ENCODE measurements around the gene RBM23.
A peak's percentile ranks its signal among the peaks of the same experiment; 100 is the strongest.

The RBM23 gene

GRCh38 chr14:22906073-22906472, 12.9 kb downstream of the RBM23 start:
- H3K36me3 Mint-ChIP-seq: peaks cover 58% of the 10 kb centered on the region
- no peak for DNase-seq
- no peaks in the 10 kb centered on the region for H3K27me3 Mint-ChIP-seq
- CTCF ChIA-PET: interaction anchor here (1.6 kb wide), 1 partner anchor 33 kb away, joined by 4 read pairs; no protein-coding TSS in a partner anchor
- peaks cover 14% of the 10 kb centered on the region for H3K4me1 Mint-ChIP-seq
- no peak overlapping the region for H3K4me3 Mint-ChIP-seq
- H3K27ac Mint-ChIP-seq: no peak overlapping the region
- H3K9me3 Mint-ChIP-seq: no peaks in the 10 kb centered on the region

DNA sequence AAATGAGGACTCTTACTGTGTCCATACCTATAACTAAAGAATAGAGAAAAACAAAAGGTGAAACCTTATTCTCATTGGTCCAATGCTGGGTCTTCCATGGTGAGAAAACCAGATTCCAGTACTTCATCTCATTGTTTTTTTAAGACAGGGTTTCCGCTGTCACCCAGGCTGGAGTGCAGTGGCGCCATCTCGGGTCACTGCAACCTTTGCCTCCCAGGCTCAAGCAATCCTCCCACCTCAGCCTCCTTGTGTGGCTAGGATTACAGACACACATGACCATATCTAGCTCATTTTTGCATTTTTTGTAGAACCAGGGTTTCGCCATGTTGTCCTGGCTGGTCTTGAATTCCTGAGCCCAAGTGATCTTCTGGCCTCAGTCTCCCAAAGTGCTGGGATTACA, 13.3 kb downstream of the RBM23 start:
- H3K27me3 Mint-ChIP-seq: no peaks in the 10 kb centered on the region
- H3K9me3 Mint-ChIP-seq: no peaks in the 10 kb centered on the region
- H3K36me3 Mint-ChIP-seq: peaks cover 58% of the 10 kb centered on the region
- H3K4me1 Mint-ChIP-seq: peaks cover 19% of the 10 kb centered on the region
- CTCF ChIA-PET: interaction anchor here (1.6 kb wide), 1 partner anchor 33 kb away, joined by 4 read pairs; no protein-coding TSS in a partner anchor
- no peak for DNase-seq
- H3K4me3 Mint-ChIP-seq: no peak overlapping the region
- H3K27ac Mint-ChIP-seq: no peak overlapping the region

DNA sequence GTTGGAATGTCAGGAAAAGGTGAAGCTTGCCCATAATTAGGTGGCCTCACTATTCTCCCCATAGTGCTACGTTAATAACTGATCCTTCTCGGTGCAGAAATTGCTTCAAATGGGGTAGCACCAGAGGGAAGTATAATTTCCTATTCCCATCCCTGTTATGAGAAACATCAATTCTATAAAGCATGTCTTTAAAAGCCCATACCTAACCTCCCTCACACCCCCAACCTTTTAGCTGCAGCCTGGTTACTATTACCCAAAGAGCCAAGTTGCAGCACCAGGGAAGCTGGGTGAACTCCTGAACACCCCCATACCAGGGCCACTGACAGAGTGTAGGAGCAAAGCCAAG, 15.2 kb downstream of the RBM23 start:
- Mint-ChIP-seq H3K9me3 (no peaks in the 10 kb centered on the region), H3K27ac (no peak overlapping the region)

DNA sequence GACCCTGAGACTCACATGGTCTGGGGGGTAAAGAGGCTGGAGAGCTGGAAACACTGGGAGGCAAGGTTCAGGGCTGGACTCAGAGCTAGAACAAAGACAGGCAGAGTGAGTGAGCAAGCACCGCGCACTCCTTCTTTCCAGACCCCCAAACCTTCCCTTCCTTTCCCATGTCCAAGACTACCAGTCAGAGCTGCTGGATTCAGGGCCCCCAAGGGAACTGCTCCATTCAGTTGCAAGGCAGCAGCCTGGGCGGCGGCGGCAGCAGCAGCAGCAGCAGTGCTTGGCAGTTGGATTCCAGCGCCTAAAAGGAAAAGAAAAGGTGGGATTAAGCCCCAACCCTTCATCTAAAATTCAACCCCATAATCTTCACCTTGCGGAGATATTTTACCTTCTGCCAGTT, 17.1 kb downstream of the RBM23 start:
- CTCF ChIA-PET: interaction anchor here (0.8 to 6.9 kb wide), 9 partner anchors 9 to 332 kb away, joined by 3 to 55 read pairs (median 6); partner anchors contain the start of gene LRP10
- Mint-ChIP-seq H3K9me3 (no peaks in the 10 kb centered on the region), H3K4me3 (no peak overlapping the region), H3K27me3 (no peaks in the 10 kb centered on the region), H3K4me1 (peaks cover 19% of the 10 kb centered on the region), H3K36me3 (peaks cover 54% of the 10 kb centered on the region), H3K27ac (no peak overlapping the region)
- DNase-seq: no peak

More for the DNA sequence above, 15.2 kb downstream of the RBM23 start:
- no peak for DNase-seq
- peaks cover 52% of the 10 kb centered on the region for H3K36me3 Mint-ChIP-seq
- no peak overlapping the region for H3K4me3 Mint-ChIP-seq
- peaks cover 17% of the 10 kb centered on the region for H3K4me1 Mint-ChIP-seq
- CTCF ChIA-PET: interaction anchor here (1.1 to 6.9 kb wide), 2 partner anchors 13 to 50 kb away, joined by 3 to 51 read pairs; no protein-coding TSS in a partner anchor
- no peaks in the 10 kb centered on the region for H3K27me3 Mint-ChIP-seq

- no peak overlapping the region for H3K27ac Mint-ChIP-seq
Observed at GRCh38 chr14:22900081-22900799, 18.7 kb downstream of the RBM23 start.

GRCh38 chr14:22898302-22899090, 20.5 kb downstream of the RBM23 start:
- Mint-ChIP-seq H3K4me3 (no peak overlapping the region), H3K27ac (no peak overlapping the region), H3K9me3 (no peaks in the 10 kb centered on the region), H3K36me3 (peaks cover 27% of the 10 kb centered on the region), H3K4me1 (peaks cover 19% of the 10 kb centered on the region), H3K27me3 (no peaks in the 10 kb centered on the region)
- CTCF ChIA-PET: interaction anchor here (1.2 to 6.9 kb wide), 7 partner anchors 11 to 328 kb away, joined by 5 to 55 read pairs (median 16); partner anchors contain the start of genes LRP10 and REM2
- DNase-seq: no peak

More at GRCh38 chr14:22900081-22900799, 18.7 kb downstream of the RBM23 start:
- H3K4me3 Mint-ChIP-seq: no peak overlapping the region
- DNase-seq: peak; percentile 65
- H3K9me3 Mint-ChIP-seq: no peaks in the 10 kb centered on the region
- no peaks in the 10 kb centered on the region for H3K27me3 Mint-ChIP-seq
- H3K4me1 Mint-ChIP-seq: peaks cover 19% of the 10 kb centered on the region
- H3K36me3 Mint-ChIP-seq: peaks cover 42% of the 10 kb centered on the region
- CTCF ChIA-PET: interaction anchor here (0.7 to 6.9 kb wide), 14 partner anchors 10 to 330 kb away, joined by 3 to 55 read pairs (median 8); partner anchors contain the start of genes LRP10 and REM2

DNA sequence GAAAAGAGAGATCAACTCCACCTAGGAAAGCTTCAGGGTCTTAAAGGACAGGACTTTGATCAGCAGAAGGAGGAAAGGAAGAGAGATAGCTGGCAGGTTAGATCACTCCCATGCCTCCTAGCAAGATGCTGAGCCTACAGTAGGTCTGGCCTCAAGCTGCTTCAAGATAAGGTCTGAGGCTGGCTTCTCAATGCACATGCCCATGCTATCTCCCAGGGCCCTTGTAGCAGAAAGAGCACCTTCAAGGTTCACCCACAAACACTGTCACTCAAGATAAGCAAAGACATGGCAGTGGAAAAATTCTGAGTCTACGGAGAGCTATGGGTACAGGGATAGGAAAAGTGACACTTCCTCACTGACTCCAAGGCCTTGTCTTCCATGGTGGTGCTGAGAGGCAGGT, 21.6 kb downstream of the RBM23 start:
- CTCF ChIA-PET: interaction anchor here (1.0 to 6.9 kb wide), 5 partner anchors 11 to 327 kb away, joined by 3 to 51 read pairs (median 5); partner anchors contain the start of gene LRP10
- no peak for DNase-seq
- H3K4me3 Mint-ChIP-seq: no peak overlapping the region
- peaks cover 19% of the 10 kb centered on the region for H3K4me1 Mint-ChIP-seq
- H3K27ac Mint-ChIP-seq: no peak overlapping the region
- no peaks in the 10 kb centered on the region for H3K27me3 Mint-ChIP-seq
- H3K9me3 Mint-ChIP-seq: no peaks in the 10 kb centered on the region
- peaks cover 25% of the 10 kb centered on the region for H3K36me3 Mint-ChIP-seq

DNA sequence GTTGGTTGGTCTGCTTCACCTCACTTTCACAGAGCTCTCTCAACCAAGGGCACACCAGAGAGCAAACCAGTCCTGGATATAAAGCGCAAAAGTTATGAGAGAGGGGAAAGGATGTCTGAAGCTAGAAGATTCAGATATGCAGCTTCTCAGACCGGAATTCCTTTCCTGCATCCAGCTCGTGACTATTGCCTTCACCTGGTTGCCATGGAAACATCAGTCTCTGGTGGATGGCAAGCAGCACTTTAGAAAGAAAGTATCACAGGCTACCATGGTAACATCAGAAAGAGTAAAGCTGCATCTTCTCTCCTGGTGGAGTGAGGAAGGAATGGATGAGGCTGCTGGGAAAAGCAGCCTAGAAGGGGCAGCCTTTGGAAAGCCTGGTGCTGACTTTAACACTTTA, 22.2 kb downstream of the RBM23 start:
- Mint-ChIP-seq H3K36me3 (peaks cover 21% of the 10 kb centered on the region), H3K27me3 (no peaks in the 10 kb centered on the region), H3K9me3 (no peaks in the 10 kb centered on the region), H3K4me1 (peaks cover 16% of the 10 kb centered on the region), H3K4me3 (no peak overlapping the region), H3K27ac (no peak overlapping the region)
- CTCF ChIA-PET: interaction anchor here (0.6 to 2.7 kb wide), 7 partner anchors 10 to 326 kb away, joined by 3 to 20 read pairs (median 3); partner anchors contain the start of gene LRP10
- no peak for DNase-seq

- Mint-ChIP-seq H3K27ac (no peak overlapping the region), H3K9me3 (no peaks in the 10 kb centered on the region), H3K4me3 (no peak overlapping the region), H3K27me3 (no peaks in the 10 kb centered on the region), H3K36me3 (peaks cover 17% of the 10 kb centered on the region), H3K4me1 (peaks cover 13% of the 10 kb centered on the region)
- no peak for DNase-seq
- CTCF ChIA-PET: interaction anchor here (0.6 to 2.7 kb wide), 7 partner anchors 10 to 326 kb away, joined by 3 to 20 read pairs (median 3); partner anchors contain the start of gene LRP10
Observed at GRCh38 chr14:22896356-22896755, 22.6 kb downstream of the RBM23 start.

GRCh38 chr14:22895402-22895801, 23.5 kb downstream of the RBM23 start:
- H3K27ac Mint-ChIP-seq: no peak overlapping the region
- peaks cover 9% of the 10 kb centered on the region for H3K36me3 Mint-ChIP-seq
- no peaks in the 10 kb centered on the region for H3K9me3 Mint-ChIP-seq
- no peak overlapping the region for H3K4me3 Mint-ChIP-seq
- CTCF ChIA-PET: interaction anchor here (0.7 to 2.7 kb wide), 4 partner anchors 9 to 76 kb away, joined by 3 to 20 read pairs (median 6); partner anchors contain the start of gene LRP10
- no peaks in the 10 kb centered on the region for H3K27me3 Mint-ChIP-seq
- DNase-seq: no peak
- peaks cover 6% of the 10 kb centered on the region for H3K4me1 Mint-ChIP-seq

DNA sequence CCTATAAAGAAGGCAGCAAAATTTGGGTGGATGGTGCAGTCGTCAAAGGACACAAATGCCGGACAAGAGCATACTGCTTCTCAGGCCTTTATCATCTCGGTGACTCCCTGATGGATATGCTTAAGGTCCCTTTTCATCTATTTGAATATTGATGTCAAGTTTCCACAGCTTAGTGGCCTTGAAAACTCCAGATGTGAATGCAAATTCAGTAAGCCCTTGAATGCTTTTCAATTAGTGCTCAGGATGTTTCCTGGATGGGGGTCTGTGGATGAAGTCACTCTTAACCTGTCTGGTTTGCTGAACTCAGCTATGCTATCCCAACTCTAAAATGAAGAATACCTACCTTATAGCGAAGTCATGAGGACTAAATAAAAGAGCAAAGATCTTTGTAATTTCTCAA, 25.2 kb downstream of the RBM23 start:
- DNase-seq: no peak
- Mint-ChIP-seq H3K36me3 (peaks cover 10% of the 10 kb centered on the region), H3K4me1 (peaks cover 18% of the 10 kb centered on the region), H3K27ac (no peak overlapping the region), H3K27me3 (no peaks in the 10 kb centered on the region), H3K4me3 (no peak overlapping the region), H3K9me3 (no peaks in the 10 kb centered on the region)
- CTCF ChIA-PET: interaction anchor here (0.8 to 1.3 kb wide), 3 partner anchors 21 to 71 kb away, joined by 3 to 5 read pairs (median 3); no protein-coding TSS in a partner anchor

GRCh38 chr14:22892488-22892887, 26.5 kb downstream of the RBM23 start:
- Mint-ChIP-seq H3K27me3 (no peaks in the 10 kb centered on the region), H3K27ac (peak overlapping the region; percentile 69), H3K36me3 (peaks cover 5% of the 10 kb centered on the region), H3K9me3 (no peaks in the 10 kb centered on the region), H3K4me1 (peaks cover 27% of the 10 kb centered on the region), H3K4me3 (no peak overlapping the region)
- CTCF ChIA-PET: no interaction called here
- no peak for DNase-seq

DNA sequence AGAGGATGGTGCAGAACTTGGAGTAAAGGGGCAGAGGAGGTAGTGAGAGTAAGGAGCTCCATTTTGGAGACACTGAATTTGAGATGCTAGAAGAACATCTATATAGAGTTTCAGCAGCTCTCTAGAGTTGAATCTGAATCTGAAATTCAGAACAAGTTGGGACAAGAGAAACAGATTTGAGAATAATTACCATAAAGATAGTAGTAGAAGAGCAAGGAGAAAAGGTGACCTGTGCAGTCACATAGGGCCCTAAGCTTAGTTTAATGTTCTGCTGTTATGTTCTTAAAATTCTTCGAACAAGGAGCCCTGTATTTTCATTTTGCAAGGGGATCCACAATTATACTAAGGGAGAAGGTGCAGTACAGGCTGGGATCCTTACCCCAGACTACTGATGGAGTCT, 28.5 kb downstream of the RBM23 start:
- CTCF ChIA-PET: interaction anchor here (1.0 to 11.8 kb wide), 5 partner anchors 10 to 40 kb away, joined by 3 to 115 read pairs (median 5); partner anchors contain the start of gene LRP10

GRCh38 chr14:22888662-22889061, 30.3 kb downstream of the RBM23 start:
- Mint-ChIP-seq H3K4me3 (peak overlapping the region; percentile 87), H3K9me3 (no peaks in the 10 kb centered on the region), H3K27ac (peak overlapping the region; percentile 95), H3K36me3 (peaks cover 7% of the 10 kb centered on the region), H3K27me3 (peaks cover 28% of the 10 kb centered on the region), H3K4me1 (peaks cover 50% of the 10 kb centered on the region)
- peak; percentile 38 for DNase-seq
- CTCF ChIA-PET: interaction anchor here (0.5 to 11.8 kb wide), 6 partner anchors 10 to 318 kb away, joined by 3 to 115 read pairs (median 5); partner anchors contain the start of gene LRP10

More for the DNA sequence above, 28.5 kb downstream of the RBM23 start:
- Mint-ChIP-seq H3K9me3 (no peaks in the 10 kb centered on the region), H3K36me3 (peaks cover 7% of the 10 kb centered on the region), H3K27ac (no peak overlapping the region), H3K4me3 (no peak overlapping the region), H3K27me3 (peaks cover 11% of the 10 kb centered on the region), H3K4me1 (peaks cover 42% of the 10 kb centered on the region)
- DNase-seq: no peak

Measured in activated naive CD4-positive, alpha-beta T cell treated with anti-CD3 and anti-CD28 coated beads, Interleukin-2, amount 10 ng/mL, durations not matched to agents 7 days and 5 days (primary cell).